ENCODE data around the gene TMEM130. TPM values are rescaled to one million over a fixed set of nuclear protein-coding genes. Genes with fewer than 3 reads are reported as not detected.

TMEM130 gene
- total and polyA plus RNA-seq, 2 experiments from 2014 or later, result 0.33 to 0.90 TPM

DNA sequence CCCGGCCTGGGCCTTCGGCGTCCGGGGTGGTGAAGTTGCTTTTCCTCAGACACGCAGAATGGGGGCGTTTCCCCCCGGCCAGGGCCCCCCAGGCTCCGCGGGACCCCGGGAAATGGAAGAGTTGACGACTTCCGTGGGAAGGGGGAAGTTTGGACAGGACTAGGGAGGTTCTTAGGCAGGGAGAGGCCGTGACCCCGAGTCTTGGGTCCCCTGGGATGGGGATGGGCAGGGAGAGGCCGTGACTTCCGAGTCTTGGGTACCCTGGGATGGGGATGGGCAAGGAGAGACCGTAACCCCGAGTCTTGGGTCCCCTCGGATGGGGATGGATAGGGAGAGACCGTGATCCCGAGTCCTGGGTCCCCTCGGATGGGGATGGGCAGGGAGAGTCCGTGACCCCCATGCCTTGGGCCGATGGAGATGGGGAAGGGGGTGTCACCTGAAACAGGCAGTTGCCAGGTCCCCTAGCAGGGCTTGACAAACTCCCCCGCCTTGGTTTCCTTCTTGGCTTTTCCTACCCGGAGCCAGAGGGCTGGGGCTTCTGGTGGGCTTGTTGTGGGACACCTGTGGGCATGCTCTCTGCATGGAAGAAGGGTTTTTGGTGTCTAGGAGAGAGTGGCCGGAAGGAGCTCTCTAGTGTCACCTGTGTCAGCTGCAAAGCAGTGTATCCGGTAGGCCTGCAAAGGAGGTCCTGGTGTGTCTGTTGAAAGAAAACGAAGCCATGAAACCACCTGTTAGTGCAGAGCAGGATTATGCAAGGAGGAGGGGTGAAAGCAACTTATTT, 9.6 kb upstream of the TMEM130 start:
- peak; percentile 77 for DNase-seq (ENCODE audit: low spot score)
- Histone ChIP-seq H3K4me2 (peak overlapping the region; percentile 95), H4K20me1 (ENCODE audit: insufficient read depth, poor library complexity, severe bottlenecking) (peaks cover 17% of the 10 kb centered on the region), H3K27me3 (no peaks in the 10 kb centered on the region), H3K79me2 (peaks cover 54% of the 10 kb centered on the region), H3K4me3 (peak overlapping the region; percentile 94), H3K9me2 (replicated peaks; ENCODE audit: insufficient read depth) (no peaks in the 10 kb centered on the region), H3K36me3 (replicated peaks; ENCODE audit: insufficient read depth, low read depth) (no peaks in the 10 kb centered on the region), H3K4me1 (ENCODE audit: insufficient read depth) (no peaks in the 10 kb centered on the region), H3K9me3 (ENCODE audit: low read depth) (no peaks in the 10 kb centered on the region), H2AFZ (peak overlapping the region; percentile 85), H3K27ac (peak overlapping the region; percentile 98)
- TF ChIP-seq, protein P1, sequence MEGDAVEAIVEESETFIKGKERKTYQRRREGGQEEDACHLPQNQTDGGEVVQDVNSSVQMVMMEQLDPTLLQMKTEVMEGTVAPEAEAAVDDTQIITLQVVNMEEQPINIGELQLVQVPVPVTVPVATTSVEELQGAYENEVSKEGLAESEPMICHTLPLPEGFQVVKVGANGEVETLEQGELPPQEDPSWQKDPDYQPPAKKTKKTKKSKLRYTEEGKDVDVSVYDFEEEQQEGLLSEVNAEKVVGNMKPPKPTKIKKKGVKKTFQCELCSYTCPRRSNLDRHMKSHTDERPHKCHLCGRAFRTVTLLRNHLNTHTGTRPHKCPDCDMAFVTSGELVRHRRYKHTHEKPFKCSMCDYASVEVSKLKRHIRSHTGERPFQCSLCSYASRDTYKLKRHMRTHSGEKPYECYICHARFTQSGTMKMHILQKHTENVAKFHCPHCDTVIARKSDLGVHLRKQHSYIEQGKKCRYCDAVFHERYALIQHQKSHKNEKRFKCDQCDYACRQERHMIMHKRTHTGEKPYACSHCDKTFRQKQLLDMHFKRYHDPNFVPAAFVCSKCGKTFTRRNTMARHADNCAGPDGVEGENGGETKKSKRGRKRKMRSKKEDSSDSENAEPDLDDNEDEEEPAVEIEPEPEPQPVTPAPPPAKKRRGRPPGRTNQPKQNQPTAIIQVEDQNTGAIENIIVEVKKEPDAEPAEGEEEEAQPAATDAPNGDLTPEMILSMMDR (IDR thresholded peaks at IDR 0.05; ENCODE audit: poor library complexity), result peak; percentile 22
- no peak for TF ChIP-seq EZH2phosphoT487 (IDR thresholded peaks at IDR 0.05; ENCODE audit: low read depth, severe bottlenecking, unreplicated experiment)
- 10% methylated on average over 22 of the region's 29 CpGs for WGBS (ENCODE audit: low lambda C conversion rate, missing lambda C conversion rate)

DNA sequence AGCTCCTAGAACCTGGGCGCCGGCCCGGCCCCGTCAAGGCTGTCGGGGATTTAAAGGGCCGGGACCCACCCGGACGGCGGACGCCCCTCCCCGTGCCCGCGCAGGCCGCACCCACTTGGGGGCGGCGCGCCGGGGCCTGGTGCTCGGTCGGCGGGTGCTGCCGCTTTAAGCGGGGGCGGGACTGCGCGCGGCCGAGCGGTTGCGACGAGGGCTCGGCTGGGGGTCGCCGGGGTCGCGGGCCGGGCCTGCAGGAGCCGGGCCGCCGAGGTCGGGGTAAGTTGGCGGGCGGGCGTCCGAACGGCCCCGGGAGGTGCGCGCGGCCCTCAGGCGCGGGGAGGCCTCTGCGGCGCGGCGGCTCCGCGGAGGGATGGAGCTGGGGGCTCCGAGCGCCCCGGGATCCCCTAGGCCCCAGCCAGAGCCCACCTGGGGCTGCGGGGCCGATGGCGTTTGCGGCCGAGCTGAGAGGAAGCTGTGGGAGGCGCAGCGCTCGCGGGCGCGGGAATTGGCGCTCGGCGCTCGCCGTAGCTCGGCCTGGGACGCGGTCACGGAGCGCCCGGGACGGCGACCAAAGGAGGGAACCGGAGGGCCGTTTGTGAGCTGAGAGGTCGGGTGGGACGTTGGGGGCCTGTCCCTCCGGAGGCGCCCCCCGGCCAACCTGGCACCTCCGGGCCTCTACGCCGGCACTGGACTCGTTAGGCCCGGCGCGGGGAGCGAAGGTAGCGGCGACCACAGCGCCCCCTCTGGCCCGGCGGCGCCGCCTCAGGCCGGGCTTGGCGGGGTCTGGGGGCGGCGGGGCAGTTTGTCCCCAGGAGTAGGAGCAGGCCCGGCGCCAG, 8.8 kb upstream of the TMEM130 start, which contains the start of gene TRRAP:
Gene TRRAP (plus strand): TSS at position 168 of the 833 bp plus-strand sequence. CDS start 2,619 bp downstream, outside the sequence.
- Histone ChIP-seq H2AFZ (peak within 1 kb of the TSS; percentile 85), H3K4me2 (peak within 1 kb of the TSS; percentile 95), H4K20me1 (ENCODE audit: insufficient read depth, poor library complexity, severe bottlenecking) (peaks cover 17% of the 10 kb centered on the region), H3K4me1 (ENCODE audit: insufficient read depth) (no peaks in the 10 kb centered on the region), H3K36me3 (replicated peaks; ENCODE audit: insufficient read depth, low read depth) (no peaks in the 10 kb centered on the region), H3K27ac (peak within 1 kb of the TSS; percentile 98), H3K9me2 (replicated peaks; ENCODE audit: insufficient read depth) (no peaks in the 10 kb centered on the region), H3K27me3 (no peaks in the 10 kb centered on the region), H3K9me3 (ENCODE audit: low read depth) (no peaks in the 10 kb centered on the region), H3K4me3 (peak within 1 kb of the TSS; percentile 94), H3K79me2 (peaks cover 46% of the 10 kb centered on the region)
- WGBS (ENCODE audit: low lambda C conversion rate, missing lambda C conversion rate), result 1% methylated on average over 36 of the region's 113 CpGs
- TF ChIP-seq EZH2 (IDR thresholded peaks at IDR 0.05; ENCODE audit: borderline replicate concordance), result no peak
- TF ChIP-seq, protein P1 (IDR thresholded peaks at IDR 0.05; ENCODE audit: poor library complexity), result peak; percentile 99
- peak; percentile 90 for DNase-seq (ENCODE audit: low spot score)

- TF ChIP-seq EZH2phosphoT487 (IDR thresholded peaks at IDR 0.05; ENCODE audit: low read depth, severe bottlenecking, unreplicated experiment), result no peak
- no peak for TF ChIP-seq EZH2 (IDR thresholded peaks at IDR 0.05; ENCODE audit: borderline replicate concordance)
- TF ChIP-seq, protein P1 (IDR thresholded peaks at IDR 0.05; ENCODE audit: poor library complexity), result no peak
- Histone ChIP-seq H3K4me2 (peak overlapping the region; percentile 95), H3K4me1 (ENCODE audit: insufficient read depth) (no peaks in the 10 kb centered on the region), H3K79me2 (peaks cover 38% of the 10 kb centered on the region), H3K27ac (peak overlapping the region; percentile 98), H3K9me2 (replicated peaks; ENCODE audit: insufficient read depth) (no peaks in the 10 kb centered on the region), H3K36me3 (replicated peaks; ENCODE audit: insufficient read depth, low read depth) (no peaks in the 10 kb centered on the region), H3K4me3 (peak overlapping the region; percentile 94), H2AFZ (peak overlapping the region; percentile 85), H4K20me1 (ENCODE audit: insufficient read depth, poor library complexity, severe bottlenecking) (peaks cover 17% of the 10 kb centered on the region), H3K27me3 (no peaks in the 10 kb centered on the region), H3K9me3 (ENCODE audit: low read depth) (no peaks in the 10 kb centered on the region)
- no peak for DNase-seq (ENCODE audit: low spot score)
- WGBS (ENCODE audit: low lambda C conversion rate, missing lambda C conversion rate), result 36% methylated on average over 14 of the region's 18 CpGs
Measured at GRCh38 chr7:98877692-98878364, 8.0 kb upstream of the TMEM130 start.
